Esophagus muscularis mucosa (tissue), 4 donors: ENCODE measurements around the gene PODXL2.

Source experiments
- EP300 ChIP-seq: sonication (generic); formaldehyde crosslinking; IDR thresholded peaks from one replicate; pipeline ENCODE4 v1.6.1; 2017; ENCODE audit warnings: antibody characterized with exemption
- POLR2A ChIP-seq: fragments of 450-650 bp; IDR thresholded peaks from one replicate; pipeline ENCODE4 v1.6.1; 2017; ENCODE audit warnings: antibody characterized with exemption, moderate library complexity, mild to moderate bottlenecking, low read depth
- TF ChIP-seq, protein P1 (sequence below), 3 experiments: fragments of 200-600 bp in 2 of 3; fragments of 450-650 bp in 1 of 3; sonication (generic) in 2 of 3; IDR thresholded peaks; one replicate each; pipeline ENCODE4 v1.5.1; 2017 to 2019; ENCODE audit warnings: antibody characterized with exemption in 3 of 3, mild to moderate bottlenecking in 2 of 3, moderate library complexity in 1 of 3

DNA sequence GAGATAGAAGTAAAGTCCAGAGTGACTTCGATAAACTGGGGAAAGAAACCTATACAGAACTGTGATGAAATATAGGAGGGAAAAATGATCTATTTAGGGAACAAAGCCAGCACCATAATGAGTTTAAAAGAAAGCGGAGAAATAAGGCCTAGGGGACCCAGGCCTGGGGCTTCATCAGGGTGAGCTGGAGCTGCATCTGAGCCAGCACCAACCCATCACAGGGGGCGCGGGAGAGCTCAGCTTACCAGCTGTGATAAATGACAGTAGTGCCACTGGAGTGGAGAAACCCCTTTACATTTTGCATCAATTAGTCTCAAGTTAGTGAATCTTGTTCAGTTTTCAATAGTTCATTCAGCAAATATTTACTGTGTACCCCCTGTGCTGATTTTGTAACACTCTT, 21.3 kb downstream of the PODXL2 start:
- TF ChIP-seq, protein P1, sequence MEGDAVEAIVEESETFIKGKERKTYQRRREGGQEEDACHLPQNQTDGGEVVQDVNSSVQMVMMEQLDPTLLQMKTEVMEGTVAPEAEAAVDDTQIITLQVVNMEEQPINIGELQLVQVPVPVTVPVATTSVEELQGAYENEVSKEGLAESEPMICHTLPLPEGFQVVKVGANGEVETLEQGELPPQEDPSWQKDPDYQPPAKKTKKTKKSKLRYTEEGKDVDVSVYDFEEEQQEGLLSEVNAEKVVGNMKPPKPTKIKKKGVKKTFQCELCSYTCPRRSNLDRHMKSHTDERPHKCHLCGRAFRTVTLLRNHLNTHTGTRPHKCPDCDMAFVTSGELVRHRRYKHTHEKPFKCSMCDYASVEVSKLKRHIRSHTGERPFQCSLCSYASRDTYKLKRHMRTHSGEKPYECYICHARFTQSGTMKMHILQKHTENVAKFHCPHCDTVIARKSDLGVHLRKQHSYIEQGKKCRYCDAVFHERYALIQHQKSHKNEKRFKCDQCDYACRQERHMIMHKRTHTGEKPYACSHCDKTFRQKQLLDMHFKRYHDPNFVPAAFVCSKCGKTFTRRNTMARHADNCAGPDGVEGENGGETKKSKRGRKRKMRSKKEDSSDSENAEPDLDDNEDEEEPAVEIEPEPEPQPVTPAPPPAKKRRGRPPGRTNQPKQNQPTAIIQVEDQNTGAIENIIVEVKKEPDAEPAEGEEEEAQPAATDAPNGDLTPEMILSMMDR (IDR thresholded peaks at IDR 0.05), result no peak
- TF ChIP-seq POLR2A (no peak), EP300 (no peak)
